HEK293 (cell line): ENCODE measurements around the gene SYNGR3.

Source experiments
- FEZF1 ChIP-seq: fragments of 450-650 bp; formaldehyde crosslinking; IDR thresholded peaks from 2 replicates; pipeline ENCODE4 v1.5.1; 2016; ENCODE audit warnings: missing biosample characterization, missing genetic modification characterization
- GLI2 ChIP-seq: fragments of 450-650 bp; formaldehyde crosslinking; IDR thresholded peaks from 2 replicates; pipeline ENCODE4; 2017; ENCODE audit warnings: missing biosample characterization, missing genetic modification characterization, low read depth, borderline replicate concordance
- HOXC10 ChIP-seq: sonication (generic); formaldehyde crosslinking; IDR thresholded peaks from 2 replicates; pipeline ENCODE4 v1.8.1; 2023; ENCODE audit warnings: mild to moderate bottlenecking, missing genetic modification reagents
- HOXD13 ChIP-seq: sonication (generic); formaldehyde crosslinking; IDR thresholded peaks from 2 replicates; pipeline ENCODE4 v1.8.0; 2022; ENCODE audit warnings: missing genetic modification reagents, borderline replicate concordance
- KLF9 ChIP-seq: fragments of 450-650 bp; formaldehyde crosslinking; IDR thresholded peaks from 2 replicates; pipeline ENCODE4 v1.5.1; 2016; ENCODE audit warnings: missing biosample characterization, missing genetic modification characterization, low read depth
- SALL2 ChIP-seq: fragments of 450-650 bp; formaldehyde crosslinking; IDR thresholded peaks from 2 replicates; pipeline ENCODE4 v1.5.0; 2017; ENCODE audit warnings: missing biosample characterization, mild to moderate bottlenecking, missing genetic modification characterization, borderline replicate concordance
- SCRT2 ChIP-seq: fragments of 450-650 bp; formaldehyde crosslinking; IDR thresholded peaks from 2 replicates; pipeline ENCODE4 v1.5.1; 2016; ENCODE audit warnings: missing biosample characterization, missing genetic modification characterization
- ZEB2 ChIP-seq: fragments of 450-650 bp; formaldehyde crosslinking; IDR thresholded peaks from 2 replicates; pipeline ENCODE4 v1.5.1; 2016; ENCODE audit warnings: missing biosample characterization, missing genetic modification characterization
- ZFP3 ChIP-seq: fragments of 450-650 bp; formaldehyde crosslinking; IDR thresholded peaks from 2 replicates; pipeline ENCODE4 v1.5.1; 2016; ENCODE audit warnings: low read depth, missing biosample characterization, missing genetic modification characterization
- ZNF112 ChIP-seq: fragments of 450-650 bp; formaldehyde crosslinking; IDR thresholded peaks from 2 replicates; pipeline ENCODE4 v1.5.0; 2017; ENCODE audit warnings: missing biosample characterization, missing genetic modification characterization
- ZNF121 ChIP-seq: fragments of 450-650 bp; formaldehyde crosslinking; IDR thresholded peaks from 2 replicates; pipeline ENCODE4 v1.5.1; 2016; ENCODE audit warnings: missing biosample characterization, missing genetic modification characterization
- ZNF133 ChIP-seq: fragments of 450-650 bp; formaldehyde crosslinking; IDR thresholded peaks from 2 replicates; pipeline ENCODE4 v1.5.1; 2016; ENCODE audit warnings: missing biosample characterization, missing genetic modification characterization
- ZNF146 ChIP-seq: fragments of 450-650 bp; formaldehyde crosslinking; IDR thresholded peaks from 2 replicates; pipeline ENCODE4 v1.5.1; 2016; ENCODE audit warnings: missing biosample characterization, missing genetic modification characterization
- ZNF174 ChIP-seq: fragments of 450-650 bp; formaldehyde crosslinking; IDR thresholded peaks from 2 replicates; pipeline ENCODE4 v1.5.0; 2017; ENCODE audit warnings: missing biosample characterization, mild to moderate bottlenecking, missing genetic modification characterization
- ZNF221 ChIP-seq: fragments of 450-650 bp; formaldehyde crosslinking; IDR thresholded peaks from 2 replicates; pipeline ENCODE4 v1.5.1; 2017; ENCODE audit warnings: missing biosample characterization, missing genetic modification characterization, borderline replicate concordance
- ZNF239 ChIP-seq: fragments of 450-650 bp; formaldehyde crosslinking; IDR thresholded peaks from 2 replicates; pipeline ENCODE4 v1.5.1; 2016; ENCODE audit warnings: missing biosample characterization, missing genetic modification characterization
- ZNF266 ChIP-seq: fragments of 450-650 bp; formaldehyde crosslinking; IDR thresholded peaks from 2 replicates; pipeline ENCODE4 v1.5.1; 2016; ENCODE audit warnings: missing biosample characterization, missing genetic modification characterization, low read depth
- ZNF274 ChIP-seq, 2 experiments: fragments of 200-500 bp in 1 of 2; fragments of 450-650 bp in 1 of 2; sonication (Bioruptor generic) in 1 of 2; formaldehyde crosslinking in 1 of 2; IDR thresholded peaks; 2 replicates each; pipeline versions ENCODE4 v1.5.1 to v1.6.1; 2014 to 2016; ENCODE audit warnings: borderline replicate concordance in 1 of 2, inconsistent platforms in 1 of 2, low read length in 1 of 2, missing biosample characterization in 1 of 2, missing genetic modification characterization in 1 of 2
- ZNF335 ChIP-seq: fragments of 450-650 bp; formaldehyde crosslinking; conservative IDR thresholded peaks from 2 replicates; pipeline ENCODE4 v1.5.1; 2016; ENCODE audit warnings: missing biosample characterization, missing genetic modification characterization
- ZNF350 ChIP-seq: fragments of 450-650 bp; formaldehyde crosslinking; IDR thresholded peaks from 2 replicates; pipeline ENCODE4 v1.5.0; 2017; ENCODE audit warnings: missing biosample characterization, mild to moderate bottlenecking, missing genetic modification characterization
- ZNF433 ChIP-seq: fragments of 450-650 bp; formaldehyde crosslinking; IDR thresholded peaks from 2 replicates; pipeline ENCODE4 v1.5.1; 2016; ENCODE audit warnings: missing biosample characterization, missing genetic modification characterization, low read depth
- ZNF510 ChIP-seq: fragments of 450-650 bp; formaldehyde crosslinking; IDR thresholded peaks from 2 replicates; pipeline ENCODE4 v1.5.1; 2018; ENCODE audit warnings: mild to moderate bottlenecking, missing genetic modification characterization, missing biosample characterization; ENCODE audit not compliant: insufficient replicate concordance
- ZNF530 ChIP-seq: fragments of 450-650 bp; formaldehyde crosslinking; IDR thresholded peaks from 2 replicates; pipeline ENCODE4 v1.5.1; 2016; ENCODE audit warnings: low read depth, missing biosample characterization, missing genetic modification characterization
- ZNF548 ChIP-seq: fragments of 450-650 bp; formaldehyde crosslinking; IDR thresholded peaks from 2 replicates; pipeline ENCODE4 v1.5.1; 2016; ENCODE audit warnings: missing biosample characterization, missing genetic modification characterization
- ZNF600 ChIP-seq: fragments of 450-650 bp; formaldehyde crosslinking; IDR thresholded peaks from 2 replicates; pipeline ENCODE4 v1.5.1; 2016; ENCODE audit warnings: missing biosample characterization, missing genetic modification characterization
- ZNF624 ChIP-seq: fragments of 450-650 bp; formaldehyde crosslinking; IDR thresholded peaks from 2 replicates; pipeline ENCODE4 v1.5.1; 2017; ENCODE audit warnings: missing biosample characterization, missing genetic modification characterization
- ZNF658 ChIP-seq: fragments of 450-650 bp; formaldehyde crosslinking; IDR thresholded peaks from 2 replicates; pipeline ENCODE4; 2016; ENCODE audit warnings: missing biosample characterization, missing genetic modification characterization
- ZNF785 ChIP-seq: fragments of 450-650 bp; formaldehyde crosslinking; IDR thresholded peaks from 2 replicates; pipeline ENCODE4 v1.5.1; 2016; ENCODE audit warnings: missing biosample characterization, missing genetic modification characterization
- TF ChIP-seq, protein P1 (sequence below): fragments of 450-650 bp; formaldehyde crosslinking; IDR thresholded peaks from 2 replicates; pipeline ENCODE4 v1.5.1; 2016; ENCODE audit warnings: missing biosample characterization, missing genetic modification characterization
- TF ChIP-seq, protein P2 (sequence below): fragments of 450-650 bp; formaldehyde crosslinking; IDR thresholded peaks from 2 replicates; pipeline ENCODE4 v1.5.1; 2016; ENCODE audit warnings: missing biosample characterization, missing genetic modification characterization
- TF ChIP-seq, protein P3 (sequence below): fragments of 450-650 bp; formaldehyde crosslinking; optimal IDR thresholded peaks from 2 replicates; pipeline ENCODE3; 2016; ENCODE audit warnings: missing biosample characterization, mild to moderate bottlenecking, missing genetic modification characterization
- TF ChIP-seq, protein P4 (sequence below): IDR thresholded peaks from 2 replicates; pipeline ENCODE4 v1.6.1; 2011; ENCODE audit warnings: mild to moderate bottlenecking, low read depth, low read length, borderline replicate concordance
- TF ChIP-seq, protein P5 (sequence below): fragments of 450-650 bp; formaldehyde crosslinking; IDR thresholded peaks from 2 replicates; pipeline ENCODE4 v1.5.1; 2016; ENCODE audit warnings: missing biosample characterization, missing genetic modification characterization

Gene SYNGR3

DNA sequence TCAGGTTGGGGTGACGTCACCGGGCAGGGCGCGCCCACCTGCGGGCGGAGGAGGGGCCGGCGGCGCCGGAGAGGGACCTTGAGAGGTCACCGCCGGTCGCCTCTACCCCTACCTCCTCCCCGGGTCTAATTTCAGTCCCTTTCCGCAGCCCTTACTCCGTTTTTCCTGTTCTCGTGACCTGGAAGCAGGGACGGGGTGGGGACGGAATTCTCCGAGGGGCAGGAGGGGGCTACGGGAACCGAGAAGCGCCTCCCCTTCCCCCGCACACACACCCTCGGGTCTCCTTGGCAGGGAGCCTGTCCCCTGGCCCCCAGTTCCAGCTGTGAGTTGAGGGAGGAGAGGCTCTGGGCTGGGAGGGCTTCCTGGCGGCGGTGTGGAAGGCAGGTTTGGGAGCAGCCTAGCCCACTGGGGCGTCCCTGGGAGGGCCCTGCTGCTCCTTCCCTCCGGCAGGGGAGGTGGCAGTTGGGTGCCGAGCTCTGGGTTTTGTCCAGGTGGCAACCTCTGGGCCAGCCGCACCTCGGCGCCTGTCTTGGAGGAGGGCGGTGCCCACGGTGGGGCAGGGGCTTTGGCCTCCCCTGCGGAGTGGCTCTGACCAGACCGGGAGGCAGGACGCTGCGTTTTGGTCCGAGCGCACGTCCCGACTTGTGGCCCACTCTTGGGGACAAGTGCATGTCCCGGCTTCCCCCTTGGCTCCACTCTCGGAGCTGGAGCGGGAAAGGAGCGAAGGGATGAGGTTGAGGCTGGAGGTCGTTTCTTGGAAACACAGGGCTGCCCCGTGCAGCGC, 773 bp downstream of the SYNGR3 start (continued):
- TF ChIP-seq ZNF530 (tag by site-specific recombination) (no peak), KLF9 (tag by site-specific recombination) (peak; percentile 90), ZFP3 (tag by site-specific recombination) (no peak), ZNF133 (no peak), ZNF785 (tag by site-specific recombination) (no peak), ZNF624 (tag by site-specific recombination) (no peak), ZNF274 (IDR thresholded peaks at IDR 0.05; ENCODE audit: low read length) (no peak), ZNF274 (tag by site-specific recombination; IDR thresholded peaks at IDR 0.05; ENCODE audit: borderline replicate concordance) (no peak), ZNF600 (tag by site-specific recombination) (peak; percentile 81), HOXC10 (CRISPR knock-in tag) (no peak), ZNF112 (no peak), SCRT2 (tag by site-specific recombination) (no peak), ZNF146 (tag by site-specific recombination) (no peak), GLI2 (tag by site-specific recombination) (no peak), ZNF266 (tag by site-specific recombination) (no peak), ZEB2 (tag by site-specific recombination) (peak; percentile 65), ZNF335 (tag by site-specific recombination) (peak; percentile 70), ZNF121 (tag by site-specific recombination) (no peak), ZNF350 (tag by site-specific recombination) (no peak), SALL2 (tag by site-specific recombination) (no peak), ZNF548 (tag by site-specific recombination) (no peak), ZNF433 (no peak), ZNF510 (tag by site-specific recombination) (no peak), ZNF174 (no peak), HOXD13 (CRISPR knock-in tag) (no peak), ZNF221 (tag by site-specific recombination) (no peak), FEZF1 (tag by site-specific recombination) (no peak), ZNF239 (tag by site-specific recombination) (no peak), ZNF658 (no peak)
- TF ChIP-seq, protein P1, sequence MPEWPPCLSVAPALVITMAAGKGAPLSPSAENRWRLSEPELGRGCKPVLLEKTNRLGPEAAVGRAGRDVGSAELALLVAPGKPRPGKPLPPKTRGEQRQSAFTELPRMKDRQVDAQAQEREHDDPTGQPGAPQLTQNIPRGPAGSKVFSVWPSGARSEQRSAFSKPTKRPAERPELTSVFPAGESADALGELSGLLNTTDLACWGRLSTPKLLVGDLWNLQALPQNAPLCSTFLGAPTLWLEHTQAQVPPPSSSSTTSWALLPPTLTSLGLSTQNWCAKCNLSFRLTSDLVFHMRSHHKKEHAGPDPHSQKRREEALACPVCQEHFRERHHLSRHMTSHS (tag by site-specific recombination): no peak
- TF ChIP-seq, protein P2, sequence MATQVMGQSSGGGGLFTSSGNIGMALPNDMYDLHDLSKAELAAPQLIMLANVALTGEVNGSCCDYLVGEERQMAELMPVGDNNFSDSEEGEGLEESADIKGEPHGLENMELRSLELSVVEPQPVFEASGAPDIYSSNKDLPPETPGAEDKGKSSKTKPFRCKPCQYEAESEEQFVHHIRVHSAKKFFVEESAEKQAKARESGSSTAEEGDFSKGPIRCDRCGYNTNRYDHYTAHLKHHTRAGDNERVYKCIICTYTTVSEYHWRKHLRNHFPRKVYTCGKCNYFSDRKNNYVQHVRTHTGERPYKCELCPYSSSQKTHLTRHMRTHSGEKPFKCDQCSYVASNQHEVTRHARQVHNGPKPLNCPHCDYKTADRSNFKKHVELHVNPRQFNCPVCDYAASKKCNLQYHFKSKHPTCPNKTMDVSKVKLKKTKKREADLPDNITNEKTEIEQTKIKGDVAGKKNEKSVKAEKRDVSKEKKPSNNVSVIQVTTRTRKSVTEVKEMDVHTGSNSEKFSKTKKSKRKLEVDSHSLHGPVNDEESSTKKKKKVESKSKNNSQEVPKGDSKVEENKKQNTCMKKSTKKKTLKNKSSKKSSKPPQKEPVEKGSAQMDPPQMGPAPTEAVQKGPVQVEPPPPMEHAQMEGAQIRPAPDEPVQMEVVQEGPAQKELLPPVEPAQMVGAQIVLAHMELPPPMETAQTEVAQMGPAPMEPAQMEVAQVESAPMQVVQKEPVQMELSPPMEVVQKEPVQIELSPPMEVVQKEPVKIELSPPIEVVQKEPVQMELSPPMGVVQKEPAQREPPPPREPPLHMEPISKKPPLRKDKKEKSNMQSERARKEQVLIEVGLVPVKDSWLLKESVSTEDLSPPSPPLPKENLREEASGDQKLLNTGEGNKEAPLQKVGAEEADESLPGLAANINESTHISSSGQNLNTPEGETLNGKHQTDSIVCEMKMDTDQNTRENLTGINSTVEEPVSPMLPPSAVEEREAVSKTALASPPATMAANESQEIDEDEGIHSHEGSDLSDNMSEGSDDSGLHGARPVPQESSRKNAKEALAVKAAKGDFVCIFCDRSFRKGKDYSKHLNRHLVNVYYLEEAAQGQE (tag by site-specific recombination): no peak
- TF ChIP-seq, protein P3, sequence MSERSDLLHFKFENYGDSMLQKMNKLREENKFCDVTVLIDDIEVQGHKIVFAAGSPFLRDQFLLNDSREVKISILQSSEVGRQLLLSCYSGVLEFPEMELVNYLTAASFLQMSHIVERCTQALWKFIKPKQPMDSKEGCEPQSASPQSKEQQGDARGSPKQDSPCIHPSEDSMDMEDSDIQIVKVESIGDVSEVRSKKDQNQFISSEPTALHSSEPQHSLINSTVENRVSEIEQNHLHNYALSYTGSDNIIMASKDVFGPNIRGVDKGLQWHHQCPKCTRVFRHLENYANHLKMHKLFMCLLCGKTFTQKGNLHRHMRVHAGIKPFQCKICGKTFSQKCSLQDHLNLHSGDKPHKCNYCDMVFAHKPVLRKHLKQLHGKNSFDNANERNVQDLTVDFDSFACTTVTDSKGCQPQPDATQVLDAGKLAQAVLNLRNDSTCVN: peak; percentile 36
- TF ChIP-seq, protein P4, sequence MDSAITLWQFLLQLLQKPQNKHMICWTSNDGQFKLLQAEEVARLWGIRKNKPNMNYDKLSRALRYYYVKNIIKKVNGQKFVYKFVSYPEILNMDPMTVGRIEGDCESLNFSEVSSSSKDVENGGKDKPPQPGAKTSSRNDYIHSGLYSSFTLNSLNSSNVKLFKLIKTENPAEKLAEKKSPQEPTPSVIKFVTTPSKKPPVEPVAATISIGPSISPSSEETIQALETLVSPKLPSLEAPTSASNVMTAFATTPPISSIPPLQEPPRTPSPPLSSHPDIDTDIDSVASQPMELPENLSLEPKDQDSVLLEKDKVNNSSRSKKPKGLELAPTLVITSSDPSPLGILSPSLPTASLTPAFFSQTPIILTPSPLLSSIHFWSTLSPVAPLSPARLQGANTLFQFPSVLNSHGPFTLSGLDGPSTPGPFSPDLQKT: no peak
- TF ChIP-seq, protein P5, sequence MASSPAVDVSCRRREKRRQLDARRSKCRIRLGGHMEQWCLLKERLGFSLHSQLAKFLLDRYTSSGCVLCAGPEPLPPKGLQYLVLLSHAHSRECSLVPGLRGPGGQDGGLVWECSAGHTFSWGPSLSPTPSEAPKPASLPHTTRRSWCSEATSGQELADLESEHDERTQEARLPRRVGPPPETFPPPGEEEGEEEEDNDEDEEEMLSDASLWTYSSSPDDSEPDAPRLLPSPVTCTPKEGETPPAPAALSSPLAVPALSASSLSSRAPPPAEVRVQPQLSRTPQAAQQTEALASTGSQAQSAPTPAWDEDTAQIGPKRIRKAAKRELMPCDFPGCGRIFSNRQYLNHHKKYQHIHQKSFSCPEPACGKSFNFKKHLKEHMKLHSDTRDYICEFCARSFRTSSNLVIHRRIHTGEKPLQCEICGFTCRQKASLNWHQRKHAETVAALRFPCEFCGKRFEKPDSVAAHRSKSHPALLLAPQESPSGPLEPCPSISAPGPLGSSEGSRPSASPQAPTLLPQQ (tag by site-specific recombination): no peak
